GM19023 (cell line): Measurements from ENCODE around the gene ANKRD23.
"Not testable (repeated sequence)": the region's sequence is repeated elsewhere in the genome, so short reads cannot be mapped to it uniquely, and the experiment has no call there.

Experiments
- ATAC-seq: cut with Tn5 transposase; IDR thresholded peaks from one replicate; pipeline ENCODE4 v1.9.1; 2021; ENCODE audit warnings: mild to moderate bottlenecking, moderate library complexity; ENCODE audit not compliant: unreplicated experiment

ANKRD23 gene

GRCh38 chr2:96801005-96801785 is 42.6 kb downstream of the ANKRD23 start:
- ATAC-seq: peak; percentile 86

- ATAC-seq: peak; percentile 26
Observed at GRCh38 chr2:96800061-96801004, 43.5 kb downstream of the ANKRD23 start.

DNA sequence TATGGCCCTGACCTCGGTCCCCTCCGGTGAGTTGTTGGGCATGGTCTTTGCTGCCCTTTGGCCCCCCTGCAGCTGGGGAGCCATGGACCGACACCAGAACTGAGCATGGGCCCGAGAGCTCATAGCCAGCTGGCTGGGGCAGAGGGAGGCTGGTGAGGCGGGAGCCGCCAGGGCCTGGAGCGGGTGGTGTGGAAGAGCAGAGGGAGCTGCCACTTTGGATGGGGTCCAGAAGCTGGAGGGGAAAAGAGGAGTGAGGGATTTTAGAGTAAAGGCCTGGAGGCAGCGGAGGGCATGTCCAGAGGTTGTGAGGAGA is 44.2 kb downstream of the ANKRD23 start:
- no peak for ATAC-seq

DNA sequence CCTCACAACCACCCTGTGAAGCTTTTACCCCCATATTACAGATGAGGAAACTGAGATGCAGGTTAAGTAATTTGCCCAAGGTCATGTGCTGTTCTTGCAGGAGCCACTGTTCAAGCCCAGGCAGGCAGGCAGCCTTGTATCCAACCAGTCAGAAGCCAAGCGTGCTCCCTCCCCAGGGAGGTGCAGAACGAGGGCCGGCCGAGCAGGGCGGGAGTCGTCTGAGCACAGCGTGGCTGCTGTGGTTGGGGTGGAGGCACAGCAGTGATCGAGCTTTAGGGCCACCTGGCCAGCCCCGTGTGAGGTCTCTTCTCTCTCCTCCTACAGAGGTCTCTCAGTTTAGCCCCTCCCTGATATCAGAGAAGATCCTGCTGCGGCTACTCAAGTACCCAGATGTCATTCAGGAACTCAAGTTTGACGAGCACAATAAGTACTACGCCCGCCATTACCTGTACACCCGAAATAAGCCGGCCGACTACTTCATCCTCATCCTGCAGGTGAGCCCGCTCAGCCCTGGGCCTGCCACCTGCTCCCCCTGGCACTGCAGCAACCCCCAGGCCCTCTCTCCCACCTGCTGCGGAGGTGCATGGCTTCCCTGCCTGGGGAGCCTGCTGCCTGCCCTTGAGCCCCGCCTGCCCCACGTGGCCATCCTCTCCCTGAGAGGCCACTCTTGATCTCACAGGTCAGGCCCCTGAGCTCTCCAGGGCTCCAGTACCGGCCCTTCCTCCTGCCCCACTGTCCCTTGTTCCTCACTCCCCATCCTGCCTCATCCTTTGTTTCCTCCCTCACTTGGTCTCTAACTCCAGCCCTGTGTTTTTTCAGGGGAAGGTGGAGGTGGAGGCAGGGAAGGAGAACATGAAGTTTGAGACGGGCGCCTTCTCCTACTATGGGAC is 44.8 kb downstream of the ANKRD23 start:
- no peak for ATAC-seq

- ATAC-seq: no peak
Observed at GRCh38 chr2:96797066-96797625, 46.7 kb downstream of the ANKRD23 start.

DNA sequence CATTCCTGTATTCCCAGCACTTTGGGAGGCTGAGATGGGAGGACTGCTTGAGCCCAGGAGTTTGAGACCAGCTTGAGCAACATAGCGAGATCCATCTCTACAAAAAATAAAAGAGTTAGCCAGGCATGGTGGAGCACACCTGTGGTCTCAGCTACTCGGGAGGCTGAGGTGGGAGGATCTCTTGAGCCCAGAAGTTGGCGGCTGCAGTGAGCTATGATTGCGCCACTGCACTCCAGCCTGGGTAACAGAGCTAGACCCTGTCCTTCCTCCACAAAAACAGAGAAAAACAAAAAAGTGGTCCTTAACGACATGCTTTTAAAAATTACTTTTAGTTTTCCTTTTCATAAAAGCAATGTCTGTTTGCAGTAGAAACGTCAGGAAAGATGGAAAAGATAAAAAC is 47.3 kb downstream of the ANKRD23 start:
- ATAC-seq: not testable (repeated sequence)

- ATAC-seq: no peak
Observed at GRCh38 chr2:96795076-96795475, 48.7 kb downstream of the ANKRD23 start.

DNA sequence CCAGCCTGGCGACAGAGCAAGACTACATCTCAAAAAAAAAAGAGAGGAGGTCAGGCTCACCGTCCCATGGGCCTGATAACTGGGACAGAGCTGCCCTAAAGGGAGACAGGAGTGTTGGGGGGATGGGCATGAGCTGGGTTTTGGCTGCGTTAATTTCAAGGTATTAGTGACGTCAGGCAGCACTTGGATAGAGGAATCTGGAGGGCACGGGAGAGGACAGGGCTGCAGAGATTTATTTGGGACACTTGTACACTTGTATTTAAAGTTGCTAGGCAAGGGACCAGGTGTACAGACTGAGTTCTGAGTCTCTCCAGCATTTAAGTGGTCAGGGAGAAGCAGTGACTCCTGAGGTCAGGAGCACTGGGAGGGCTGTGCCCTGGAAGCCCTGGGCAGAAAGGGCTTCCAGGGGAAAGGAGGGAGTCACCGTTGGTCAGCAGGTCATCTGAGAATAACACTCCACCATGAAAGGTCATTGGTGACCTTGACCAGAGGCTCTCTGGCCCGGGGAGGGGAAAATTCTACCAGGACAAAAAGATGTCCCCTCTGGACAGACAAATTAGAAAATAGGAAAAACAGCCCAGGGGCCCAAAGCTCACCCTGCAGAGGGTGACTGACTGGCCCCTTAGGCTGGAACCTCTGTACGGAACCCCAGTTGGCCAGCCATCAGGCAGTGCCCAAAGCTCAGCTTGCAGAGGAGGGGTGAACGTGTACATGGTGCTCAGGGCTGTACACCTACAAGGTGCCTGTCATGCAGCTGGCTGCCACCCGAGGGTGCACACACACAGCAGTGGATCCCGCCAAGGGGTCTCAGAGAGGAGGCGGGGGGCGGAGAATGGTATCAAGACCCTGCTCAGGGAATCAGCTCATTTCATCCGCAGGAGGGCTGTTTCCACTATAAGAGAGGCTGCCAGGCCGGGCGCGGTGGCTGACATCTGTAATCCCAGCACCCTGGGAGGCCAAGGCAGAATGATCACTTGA is 50.8 kb downstream of the ANKRD23 start:
- ATAC-seq: no peak

- ATAC-seq: no peak
Observed at GRCh38 chr2:96789245-96789617, 54.6 kb downstream of the ANKRD23 start.

- no peak for ATAC-seq
Observed at GRCh38 chr2:96788442-96789244, 55.2 kb downstream of the ANKRD23 start.
